AG08395 (cell line): ENCODE results near the gene ADGRB3.
"Not testable (repeated sequence)": the region's sequence is repeated elsewhere in the genome, so short reads cannot be mapped to it uniquely, and the experiment has no call there.

ENCODE experiments used
- DNase-seq: peaks from one replicate; pipeline ENCODE4 v3.0.0; 2012; ENCODE audit warnings: mixed read lengths, low spot score

ADGRB3 gene

GRCh38 chr6:69349771-69350170, 714.7 kb downstream of the ADGRB3 start:
- DNase-seq: no peak

- no peak for DNase-seq
Observed at GRCh38 chr6:69362209-69362608, 727.1 kb downstream of the ADGRB3 start.

- no peak for DNase-seq
Observed at GRCh38 chr6:69366831-69367230, 731.7 kb downstream of the ADGRB3 start.

GRCh38 chr6:69368613-69369012, 733.5 kb downstream of the ADGRB3 start:
- no peak for DNase-seq

- no peak for DNase-seq
Observed at GRCh38 chr6:69370763-69371162, 735.7 kb downstream of the ADGRB3 start.

GRCh38 chr6:69378326-69378725, 743.2 kb downstream of the ADGRB3 start:
- DNase-seq: no peak

GRCh38 chr6:69379518-69379917, 744.4 kb downstream of the ADGRB3 start:
- no peak for DNase-seq

GRCh38 chr6:69383627-69384026, 748.5 kb downstream of the ADGRB3 start:
- no peak for DNase-seq

GRCh38 chr6:69386426-69386825, 751.3 kb downstream of the ADGRB3 start:
- DNase-seq: no peak

- no peak for DNase-seq
Observed at GRCh38 chr6:69390125-69390524, 755.0 kb downstream of the ADGRB3 start.

- no peak for DNase-seq
Observed at GRCh38 chr6:69391106-69391505, 756.0 kb downstream of the ADGRB3 start.

GRCh38 chr6:69392745-69393144, 757.7 kb downstream of the ADGRB3 start:
- DNase-seq: no peak

- no peak for DNase-seq
Observed at GRCh38 chr6:69398311-69398710, 763.2 kb downstream of the ADGRB3 start.

GRCh38 chr6:69398729-69399128, 763.6 kb downstream of the ADGRB3 start:
- DNase-seq: no peak

GRCh38 chr6:69408886-69409285, 773.8 kb downstream of the ADGRB3 start:
- DNase-seq: no peak

- no peak for DNase-seq
Observed at GRCh38 chr6:69416776-69417175, 781.7 kb downstream of the ADGRB3 start.

- DNase-seq: no peak
Observed at GRCh38 chr6:69421269-69421668, 786.2 kb downstream of the ADGRB3 start.

- DNase-seq: no peak
Observed at GRCh38 chr6:69422020-69422419, 786.9 kb downstream of the ADGRB3 start.

- DNase-seq: no peak
Observed at GRCh38 chr6:69422475-69422874, 787.4 kb downstream of the ADGRB3 start.

- no peak for DNase-seq
Observed at GRCh38 chr6:69423785-69424184, 788.7 kb downstream of the ADGRB3 start.

GRCh38 chr6:69424581-69424980, 789.5 kb downstream of the ADGRB3 start:
- DNase-seq: no peak

GRCh38 chr6:69427882-69428281, 792.8 kb downstream of the ADGRB3 start:
- DNase-seq: no peak

- not testable (repeated sequence) for DNase-seq
Observed at GRCh38 chr6:69432168-69432567, 797.1 kb downstream of the ADGRB3 start.

GRCh38 chr6:69433116-69433515, 798.0 kb downstream of the ADGRB3 start:
- not testable (repeated sequence) for DNase-seq

GRCh38 chr6:69438113-69438512, 803.0 kb downstream of the ADGRB3 start:
- DNase-seq: no peak
